Activated naive CD4-positive, alpha-beta T cell treated with anti-CD3 and anti-CD28 coated beads, Interleukin-2, amount 50 U/mL, for 72 hours (primary cell): ENCODE results near the gene TFAP2E. TPM values are rescaled to one million over a fixed set of nuclear protein-coding genes. Genes with fewer than 3 reads are reported as not detected.
A peak's percentile ranks its signal among the peaks of the same experiment; 100 is the strongest.

ENCODE experiments used
- ATAC-seq, 2 donors: fragments of 150-1000 bp; cut with Tn5 transposase; 2 replicates each; pipeline ENCODE4 v1.10.0; 2021; ENCODE audit warnings: mild to moderate bottlenecking in 2 of 2, moderate library complexity in 2 of 2
- DNase-seq, 2 donors: peaks; one replicate each; pipeline ENCODE4 v3.0.0; 2021 to 2022; ENCODE audit warnings: low spot score in 2 of 2
- H3K27ac Mint-ChIP-seq, 2 donors: one replicate each; pipeline ENCODE4 v1.8.0; 2022; ENCODE audit warnings: mild to moderate bottlenecking in 2 of 2, mixed read lengths in 2 of 2
- H3K36me3 Mint-ChIP-seq, 2 donors: one replicate each; pipeline ENCODE4 v1.8.0; 2022; ENCODE audit warnings: mixed read lengths in 2 of 2
- H3K9me3 Mint-ChIP-seq, 2 donors: one replicate each; pipeline ENCODE4 v1.8.0; 2022; ENCODE audit warnings: mixed read lengths in 2 of 2
- total RNA-seq, 2 donors: library from RNA; stranded (reverse); gene quantifications; one replicate each; pipeline ENCODE4 v1.2.3, GENCODE V29; 2022

TFAP2E gene
- total RNA-seq, 2 donors from 2014 or later = 0.47 to 0.93 TPM

GRCh38 chr1:35598895-35599294 lies 25.8 kb downstream of the TFAP2E start:
- DNase-seq = no peak
- Mint-ChIP-seq H3K36me3 (no peaks in the 10 kb centered on the region), H3K27ac (peak overlapping the region in 1 of 2 donors; percentile 24), H3K9me3 (no peaks in the 10 kb centered on the region)
- ATAC-seq = no peak

- ATAC-seq = no peak
- DNase-seq = no peak
- Mint-ChIP-seq H3K9me3 (no peaks in the 10 kb centered on the region), H3K36me3 (no peaks in the 10 kb centered on the region), H3K27ac (no peak overlapping the region)
Measured at GRCh38 chr1:35599411-35599810, 26.3 kb downstream of the TFAP2E start.

- no peak for ATAC-seq
- Mint-ChIP-seq H3K36me3 (peaks cover 0 to 2% of the 10 kb centered on the region in 2 donors), H3K9me3 (no peaks in the 10 kb centered on the region), H3K27ac (no peak overlapping the region)
- DNase-seq = no peak
Measured at GRCh38 chr1:35600593-35600992, 27.5 kb downstream of the TFAP2E start.

- H3K9me3 Mint-ChIP-seq = no peaks in the 10 kb centered on the region
- peaks cover 0 to 7% of the 10 kb centered on the region in 2 donors for H3K36me3 Mint-ChIP-seq
- peak overlapping the region in 1 of 2 donors; percentile 79 for H3K27ac Mint-ChIP-seq
- ATAC-seq = no peak
- no peak for DNase-seq
Measured at GRCh38 chr1:35603468-35603867, 30.4 kb downstream of the TFAP2E start.

- ATAC-seq (no peak), DNase-seq (no peak)
- Mint-ChIP-seq H3K9me3 (no peaks in the 10 kb centered on the region), H3K36me3 (peaks cover 2 to 9% of the 10 kb centered on the region in 2 donors), H3K27ac (peak overlapping the region; percentile 42 to 79)
Measured at GRCh38 chr1:35603941-35604340, 30.8 kb downstream of the TFAP2E start.

- Mint-ChIP-seq H3K36me3 (peaks cover 5 to 15% of the 10 kb centered on the region in 2 donors), H3K9me3 (no peaks in the 10 kb centered on the region), H3K27ac (peak overlapping the region in 1 of 2 donors; percentile 70)
- ATAC-seq = no peak
- no peak for DNase-seq
Measured at GRCh38 chr1:35605071-35605866, 32.2 kb downstream of the TFAP2E start.

GRCh38 chr1:35605867-35606182 lies 32.7 kb downstream of the TFAP2E start:
- Mint-ChIP-seq H3K27ac (peak overlapping the region in 1 of 2 donors; percentile 70), H3K36me3 (peaks cover 5 to 15% of the 10 kb centered on the region in 2 donors), H3K9me3 (no peaks in the 10 kb centered on the region)
- DNase-seq (no peak), ATAC-seq (no peak)

- no peak for ATAC-seq
- Mint-ChIP-seq H3K36me3 (peaks cover 5 to 8% of the 10 kb centered on the region in 2 donors), H3K9me3 (no peaks in the 10 kb centered on the region), H3K27ac (no peak overlapping the region)
- no peak for DNase-seq
Measured at GRCh38 chr1:35611655-35612054, 38.5 kb downstream of the TFAP2E start.

- DNase-seq = no peak
- Mint-ChIP-seq H3K27ac (no peak overlapping the region), H3K36me3 (no peaks in the 10 kb centered on the region), H3K9me3 (no peaks in the 10 kb centered on the region)
- no peak for ATAC-seq
Measured at GRCh38 chr1:35615440-35615839, 42.3 kb downstream of the TFAP2E start.

- no peak for DNase-seq
- Mint-ChIP-seq H3K36me3 (no peaks in the 10 kb centered on the region), H3K27ac (no peak overlapping the region), H3K9me3 (no peaks in the 10 kb centered on the region)
- no peak for ATAC-seq
Measured at GRCh38 chr1:35619237-35620121, 46.4 kb downstream of the TFAP2E start.

- no peak overlapping the region for H3K27ac Mint-ChIP-seq
- DNase-seq (no peak), ATAC-seq (no peak)
- H3K9me3 Mint-ChIP-seq = no peaks in the 10 kb centered on the region
- H3K36me3 Mint-ChIP-seq = peaks cover 0 to 5% of the 10 kb centered on the region in 2 donors
Measured at GRCh38 chr1:35622510-35623178, 49.5 kb downstream of the TFAP2E start.

- DNase-seq (no peak), ATAC-seq (no peak)
- peaks cover 1 to 8% of the 10 kb centered on the region in 2 donors for H3K36me3 Mint-ChIP-seq
- H3K9me3 Mint-ChIP-seq = no peaks in the 10 kb centered on the region
- H3K27ac Mint-ChIP-seq = no peak overlapping the region
Measured at GRCh38 chr1:35623832-35624231, 50.7 kb downstream of the TFAP2E start.

GRCh38 chr1:35629051-35629450 lies 55.9 kb downstream of the TFAP2E start:
- peaks cover 13 to 23% of the 10 kb centered on the region in 2 donors for H3K36me3 Mint-ChIP-seq

GRCh38 chr1:35631396-35631795 lies 58.3 kb downstream of the TFAP2E start:
- Mint-ChIP-seq H3K9me3 (no peaks in the 10 kb centered on the region), H3K27ac (no peak overlapping the region), H3K36me3 (peaks cover 13 to 20% of the 10 kb centered on the region in 2 donors)
- no peak for DNase-seq
- ATAC-seq = no peak

More at GRCh38 chr1:35629051-35629450, 55.9 kb downstream of the TFAP2E start:
- DNase-seq (no peak), ATAC-seq (no peak)
- no peaks in the 10 kb centered on the region for H3K9me3 Mint-ChIP-seq
- peak overlapping the region; percentile 10 to 25 for H3K27ac Mint-ChIP-seq

- no peaks in the 10 kb centered on the region for H3K9me3 Mint-ChIP-seq
- H3K36me3 Mint-ChIP-seq = peaks cover 13 to 23% of the 10 kb centered on the region in 2 donors
- peak overlapping the region in 1 of 2 donors; percentile 26 for H3K27ac Mint-ChIP-seq
- no peak for DNase-seq
- ATAC-seq = no peak
Measured at GRCh38 chr1:35633547-35633946, 60.4 kb downstream of the TFAP2E start.

GRCh38 chr1:35637401-35637809 lies 64.3 kb downstream of the TFAP2E start:
- Mint-ChIP-seq H3K9me3 (no peaks in the 10 kb centered on the region), H3K27ac (peak overlapping the region; percentile 87 to 94), H3K36me3 (peaks cover 14 to 21% of the 10 kb centered on the region in 2 donors)
- DNase-seq (no peak), ATAC-seq (no peak)
